H1 (cell line): ENCODE results near the gene CAMP. TPM values are rescaled to one million over a fixed set of nuclear protein-coding genes. Genes with fewer than 3 reads are reported as not detected.

Experiments used
- CTCF ChIA-PET: fragments of 300-600 bp; sonication (Branson Sonifier 250); formaldehyde crosslinking; loops from one replicate; lab custom pipeline; 2021; ENCODE audit not compliant: partially characterized antibody; lab: Charles Lee
- POLR2A ChIA-PET: fragments of 300-600 bp; sonication (Branson Sonifier 250); formaldehyde crosslinking; loops from one replicate; lab custom pipeline; 2021; ENCODE audit warnings: inconsistent platforms; ENCODE audit not compliant: partially characterized antibody; lab: Charles Lee
- DNase-seq, 2 experiments: peaks; one replicate each; pipeline versions ENCODE4 v3.0.0 to v3.0.0-alpha.2; 2010 to 2022; ENCODE audit warnings: low spot score in 2 of 2, low read depth in 1 of 2, mixed read lengths in 1 of 2
- FAIRE-seq: peaks from 2 replicates; lab custom pipeline; 2011; peaks lifted over from hg19 to GRCh38; lab: Jason Lieb, UNC
- H2AFZ ChIP-seq: 2 replicates; pipeline ENCODE4 v1.8.1; 2012; ENCODE audit warnings: low read length, inconsistent platforms
- H2AK5ac ChIP-seq: 2 replicates; pipeline ENCODE4 v1.6.1; 2013; ENCODE audit warnings: low read depth, low read length
- H2BK120ac ChIP-seq: replicated peaks from 2 replicates; pipeline ENCODE3; 2013; ENCODE audit warnings: low read depth, low read length, inconsistent platforms
- H2BK12ac ChIP-seq: 2 replicates; pipeline ENCODE4 v1.6.1; 2013; ENCODE audit warnings: low read depth, low read length
- H2BK15ac ChIP-seq: 2 replicates; pipeline ENCODE4 v1.6.1; 2013; ENCODE audit warnings: low read length
- H2BK20ac ChIP-seq: 2 replicates; pipeline ENCODE4 v1.6.1; 2013; ENCODE audit warnings: low read length
- H2BK5ac ChIP-seq: 2 replicates; pipeline ENCODE4 v1.6.1; 2013; ENCODE audit warnings: low read depth, low read length
- H3K14ac ChIP-seq: 2 replicates; pipeline ENCODE4 v1.6.1; 2013; ENCODE audit warnings: inconsistent platforms; ENCODE audit not compliant: insufficient read length
- H3K18ac ChIP-seq: 2 replicates; pipeline ENCODE4 v1.6.1; 2013; ENCODE audit warnings: low read length; ENCODE audit errors: extremely low read depth
- H3K23ac ChIP-seq: 2 replicates; pipeline ENCODE4 v1.6.1; 2013; ENCODE audit warnings: inconsistent platforms; ENCODE audit not compliant: insufficient read length
- H3K23me2 ChIP-seq: 2 replicates; pipeline ENCODE4 v1.6.1; 2013; ENCODE audit warnings: low read depth, low read length
- H3K27ac ChIP-seq: 2 replicates; pipeline ENCODE4 v1.6.1; 2011; ENCODE audit warnings: low read depth, low read length, inconsistent platforms
- H3K27me3 ChIP-seq, 4 experiments: replicated peaks in 1 of 4; 1 replicate in 1 of 4; 2 replicates in 3 of 4; pipeline versions ENCODE4 v1.6.1 to v1.8.1; 2011 to 2013; ENCODE audit warnings: low read length in 3 of 4, mild to moderate bottlenecking in 3 of 4, inconsistent platforms in 2 of 4, mixed read lengths in 2 of 4, moderate library complexity in 1 of 4; ENCODE audit not compliant: control insufficient read depth in 3 of 4, insufficient read depth in 3 of 4; ENCODE audit errors: extremely low read depth in 1 of 4
- H3K36me3 ChIP-seq, 4 experiments: 2 replicates each; pipeline versions ENCODE4 v1.6.1 to v1.8.1; 2011 to 2013; ENCODE audit warnings: mild to moderate bottlenecking in 4 of 4, low read length in 3 of 4, moderate library complexity in 2 of 4, control low read depth in 1 of 4, inconsistent platforms in 1 of 4; ENCODE audit not compliant: insufficient read depth in 4 of 4, control insufficient read depth in 2 of 4
- H3K4ac ChIP-seq: replicated peaks from 2 replicates; pipeline ENCODE3; 2013; ENCODE audit warnings: low read length, low read depth, mixed read lengths, inconsistent platforms; ENCODE audit not compliant: insufficient read length
- H3K4me1 ChIP-seq, 4 experiments: replicated peaks in 1 of 4; 1 replicate in 1 of 4; 2 replicates in 3 of 4; pipeline versions ENCODE4 v1.6.1 to v1.8.1; 2011 to 2013; ENCODE audit warnings: low read length in 3 of 4, inconsistent platforms in 2 of 4, mixed read lengths in 1 of 4; ENCODE audit not compliant: insufficient read depth in 4 of 4, control insufficient read depth in 3 of 4
- H3K4me2 ChIP-seq, 2 experiments: 2 replicates each; pipeline versions ENCODE4 v1.6.1 to v1.8.1; 2011 to 2013; ENCODE audit warnings: low read depth in 2 of 2, low read length in 2 of 2, control low read depth in 1 of 2, inconsistent platforms in 1 of 2, mild to moderate bottlenecking in 1 of 2; ENCODE audit not compliant: insufficient read depth in 1 of 2
- H3K4me3 ChIP-seq, 4 experiments: fragments of 200-600, 300-600 bp in 1 of 4; sonication (generic), shearing (Covaris generic), sonication (Bioruptor Twin) in 1 of 4; 2 replicates each; pipeline versions ENCODE4 v1.5.1 to v1.8.1; 2011 to 2016; ENCODE audit warnings: low read length in 4 of 4, low read depth in 3 of 4, control low read depth in 2 of 4, inconsistent platforms in 2 of 4, mild to moderate bottlenecking in 2 of 4, mixed read lengths in 1 of 4, moderate library complexity in 1 of 4; ENCODE audit not compliant: insufficient read depth in 2 of 4; ENCODE audit errors: extremely low read depth in 1 of 4
- H3K56ac ChIP-seq: replicated peaks from 2 replicates; pipeline ENCODE3; 2013; ENCODE audit warnings: low read depth, mild to moderate bottlenecking, mixed read lengths, low read length, inconsistent platforms; ENCODE audit not compliant: insufficient read length
- H3K79me1 ChIP-seq: 2 replicates; pipeline ENCODE4 v1.6.1; 2013; ENCODE audit warnings: low read depth, low read length, control low read depth
- H3K79me2 ChIP-seq, 2 experiments: 2 replicates each; pipeline versions ENCODE4 v1.6.1 to v1.8.1; 2012 to 2013; ENCODE audit warnings: low read length in 2 of 2, mild to moderate bottlenecking in 2 of 2, inconsistent platforms in 1 of 2; ENCODE audit not compliant: insufficient read depth in 2 of 2, control insufficient read depth in 1 of 2
- H3K9ac ChIP-seq, 4 experiments: replicated peaks in 1 of 4; 1 replicate in 1 of 4; 2 replicates in 3 of 4; pipeline versions ENCODE4 v1.6.1 to v1.8.1; 2011 to 2013; ENCODE audit warnings: low read depth in 3 of 4, low read length in 3 of 4, control low read depth in 2 of 4, mild to moderate bottlenecking in 2 of 4, moderate library complexity in 2 of 4, inconsistent platforms in 1 of 4; ENCODE audit errors: extremely low read depth in 1 of 4
- H3K9me3 ChIP-seq, 2 experiments: 2 replicates each; pipeline versions ENCODE4 v1.6.1 to v1.8.1; 2012 to 2013; ENCODE audit warnings: mild to moderate bottlenecking in 2 of 2, moderate library complexity in 2 of 2, control low read depth in 1 of 2, inconsistent platforms in 1 of 2, low read depth in 1 of 2, low read length in 1 of 2, mixed read lengths in 1 of 2; ENCODE audit not compliant: insufficient read depth in 2 of 2
- H4K20me1 ChIP-seq, 2 experiments: replicated peaks in 1 of 2; 2 replicates each; pipeline versions ENCODE3 to v1.8.1; 2011 to 2013; ENCODE audit warnings: inconsistent platforms in 2 of 2, low read length in 2 of 2, mild to moderate bottlenecking in 1 of 2; ENCODE audit not compliant: insufficient read depth in 2 of 2, control insufficient read depth in 1 of 2
- H4K5ac ChIP-seq: 2 replicates; pipeline ENCODE4 v1.6.1; 2013; ENCODE audit warnings: low read length, low read depth, mixed read lengths, inconsistent platforms; ENCODE audit not compliant: insufficient read length
- H4K8ac ChIP-seq: 2 replicates; pipeline ENCODE4 v1.8.0; 2013; ENCODE audit warnings: mild to moderate bottlenecking, moderate library complexity, low read length, inconsistent platforms; ENCODE audit not compliant: insufficient read depth; ENCODE audit errors: extremely low read depth
- H4K91ac ChIP-seq: replicated peaks from 2 replicates; pipeline ENCODE3; 2013; ENCODE audit warnings: low read length, mixed read lengths, inconsistent platforms; ENCODE audit not compliant: insufficient read length
- POLR2A ChIP-seq, 2 experiments: IDR thresholded peaks; 1 replicate in 1 of 2; 2 replicates in 1 of 2; pipeline ENCODE4 v1.6.1; 2011; ENCODE audit warnings: low read depth in 2 of 2, low read length in 2 of 2, mild to moderate bottlenecking in 2 of 2; ENCODE audit errors: control extremely low read depth in 1 of 2
- RFX5 ChIP-seq: IDR thresholded peaks from 2 replicates; pipeline ENCODE4 v1.6.1; 2011; ENCODE audit warnings: low read depth, low read length, improper control_type of control experiment, borderline replicate concordance
- TBP ChIP-seq: IDR thresholded peaks from 2 replicates; pipeline ENCODE4 v1.6.1; 2011; ENCODE audit warnings: low read depth, low read length, improper control_type of control experiment
- whole genome bisulfite sequencing, 2 experiments: shearing (Covaris generic) in 1 of 2; methylation state at CpG; one replicate each; pipeline versions ENCODE4 v1.1.6 to v1.1.7; 2013 to 2015; ENCODE audit warnings: low lambda C conversion rate in 2 of 2, mixed read lengths in 2 of 2, inconsistent platforms in 1 of 2, low coverage in 1 of 2, missing lambda C conversion rate in 1 of 2; ENCODE audit not compliant: insufficient replicate concordance in 2 of 2, insufficient coverage in 1 of 2, insufficient read length in 1 of 2; ENCODE audit errors: extremely low coverage in 1 of 2, missing lambda C conversion rate in 1 of 2; 5-methylcytosine and 5-hydroxymethylcytosine counted together
- polyA plus RNA-seq, 7 experiments: library from polyadenylated mRNA; depleted of rRNA in 3 of 7; stranded (reverse) in 5 of 7; unstranded in 2 of 7; fragments of >200 nt in 5 of 7; fragments of 200-250 nt in 2 of 7; gene quantifications; 1 replicate in 5 of 7; 2 replicates in 1 of 7; 4 replicates in 1 of 7; pipeline versions ENCODE4 v1.2.1 to v1.2.3, GENCODE V29; 2011 to 2013; ENCODE audit warnings: missing spikeins in 2 of 7, mixed read lengths in 2 of 7
- total RNA-seq: library from RNA; stranded (reverse); fragmentation: NEBNext Ultra II Directional; extraction: Animal tissue kit (Norgen Biotek cat#: 25700); gene quantifications from 2 replicates; pipeline ENCODE4 v1.2.1, GENCODE V29; 2021

CAMP gene
- total and polyA plus RNA-seq, 2 of the 8 experiments (the other 6 are each of a cell fraction or from before 2014, with no cell fraction given), result not detected

GRCh38 chr3:48180021-48180420, 43.3 kb upstream of the CAMP start:
- H3K9me3 ChIP-seq, result no peaks in the 10 kb centered on the region
- no peak overlapping the region for H3K56ac ChIP-seq
- 90% methylated on average over 5 of the region's 5 CpGs; no CpG with 5 or more reads in 1 of the 2 experiments for WGBS, 2 experiments
- no peak overlapping the region for H2BK20ac ChIP-seq
- no peaks in the 10 kb centered on the region for H3K4me1 ChIP-seq
- POLR2A ChIA-PET, result interaction anchor here (1.0 to 1.5 kb wide), 4 partner anchors 8 to 60 kb away, joined by 4 to 9 read pairs (median 4); partner anchors contain the start of genes CDC25A and ZNF589
- no peak overlapping the region for H3K9ac ChIP-seq
- H2BK120ac ChIP-seq, result no peak overlapping the region
- no peak overlapping the region for H3K4me2 ChIP-seq
- no peak for FAIRE-seq
- TF ChIP-seq POLR2A (IDR thresholded peaks at IDR 0.05; ENCODE audit: control extremely low read depth in 1 of 2, low read depth in 2 of 2, low read length in 2 of 2) (0 out of 3 replicates have a peak, but pooled peaks of 1 of the 2 experiments have one; percentile 20), RFX5 (no peak), TBP (no peak)
- H2AFZ ChIP-seq, result no peak overlapping the region
- H3K14ac ChIP-seq, result no peak overlapping the region
- no peaks in the 10 kb centered on the region for H3K23me2 ChIP-seq
- no peaks in the 10 kb centered on the region for H3K27me3 ChIP-seq
- H3K27ac ChIP-seq, result no peak overlapping the region
- H3K36me3 ChIP-seq, result peaks cover 53 to 98% (median 85%) of the 10 kb centered on the region in 4 experiments
- peaks cover 0 to 60% of the 10 kb centered on the region in 2 experiments; a peak in 2 of 4 replicates for H3K79me2 ChIP-seq
- peaks cover 6 to 10% of the 10 kb centered on the region in 2 experiments for H4K20me1 ChIP-seq
- CTCF ChIA-PET, result no interaction called here
- no peak overlapping the region for H2BK5ac ChIP-seq
- H4K5ac ChIP-seq, result no peak overlapping the region
- no peak overlapping the region for H2AK5ac ChIP-seq
- H3K79me1 ChIP-seq, result peaks cover 2% of the 10 kb centered on the region; the same call in 1 of the 2 replicates
- H3K4me3 ChIP-seq, result no peak overlapping the region
- no peak overlapping the region for H3K18ac ChIP-seq
- H4K8ac ChIP-seq, result no peak overlapping the region
- H3K23ac ChIP-seq, result no peak overlapping the region
- no peak overlapping the region for H2BK12ac ChIP-seq
- DNase-seq, result no peak
- H3K4ac ChIP-seq, result no peak overlapping the region
- no peak overlapping the region for H2BK15ac ChIP-seq
- H4K91ac ChIP-seq, result no peak overlapping the region
